Measurements from ENCODE around the gene SLC35B4.

- TF ChIP-seq POLR2AphosphoS5 (IDR thresholded peaks at IDR 0.05; ENCODE audit: borderline replicate concordance, low read depth, low read length) = no peak
- no peak for TF ChIP-seq EZH2 (IDR thresholded peaks at IDR 0.05)
Observed at GRCh38 chr7:134359787-134360432, 43.2 kb upstream of the SLC35B4 start.
